IPS-18c (cell line): ENCODE results near the gene LRP8.

Experiments
- H3K4me3 ChIP-seq: 2 replicates; pipeline ENCODE4 v1.7.0; 2013; ENCODE audit warnings: low read depth, mild to moderate bottlenecking, low read length, moderate library complexity; ENCODE audit not compliant: insufficient read depth
- H3K9me3 ChIP-seq: one replicate; pipeline ENCODE4 v1.6.1; 2013; ENCODE audit warnings: mild to moderate bottlenecking, low read length, moderate library complexity; ENCODE audit not compliant: control insufficient read depth, insufficient read depth

LRP8 gene

DNA sequence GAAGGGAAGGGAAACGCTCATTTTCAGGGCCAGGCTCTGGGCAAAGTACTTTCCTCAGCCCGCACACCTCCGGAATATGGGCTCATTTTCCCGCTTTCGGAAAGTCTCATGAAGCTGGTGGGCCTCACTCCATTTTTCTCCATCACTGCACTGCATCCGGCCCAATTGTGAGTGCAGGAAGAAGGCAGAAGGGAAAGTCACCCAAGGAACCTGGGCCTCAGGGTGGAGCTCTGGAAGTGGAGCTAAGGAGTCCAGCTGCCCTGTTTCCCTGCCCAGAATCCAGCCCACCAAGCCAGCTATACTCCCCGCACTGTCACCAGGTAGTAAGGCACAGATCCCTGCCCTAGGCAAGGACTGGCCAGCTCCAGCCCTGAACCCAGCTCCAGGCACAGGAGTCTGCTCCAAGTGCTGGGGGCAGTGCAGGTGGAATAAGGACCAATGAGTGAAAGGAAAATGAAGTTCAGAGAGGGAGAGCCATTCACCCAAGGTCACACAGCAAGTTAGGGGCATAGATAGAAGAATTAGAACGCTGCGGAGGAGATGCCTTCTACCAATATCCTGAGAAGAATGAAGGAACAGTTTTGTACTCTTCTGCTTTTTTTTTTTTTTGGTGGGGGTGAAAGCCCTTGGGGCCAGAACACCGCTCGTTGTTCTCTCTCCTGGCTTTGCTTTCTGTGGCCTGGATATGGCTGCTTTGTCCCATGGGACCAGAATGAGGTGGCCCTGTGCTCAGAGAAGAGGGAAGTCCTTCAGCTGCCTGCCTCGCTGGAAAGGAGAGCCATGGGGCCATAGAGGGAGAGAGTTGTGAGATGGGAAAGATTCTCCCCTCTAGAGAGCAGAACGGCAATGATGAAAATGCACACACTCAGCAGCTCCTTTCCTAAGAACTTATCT is 10.0 kb downstream of the LRP8 start:
- Histone ChIP-seq H3K4me3 (no peak overlapping the region), H3K9me3 (no peaks in the 10 kb centered on the region)

DNA sequence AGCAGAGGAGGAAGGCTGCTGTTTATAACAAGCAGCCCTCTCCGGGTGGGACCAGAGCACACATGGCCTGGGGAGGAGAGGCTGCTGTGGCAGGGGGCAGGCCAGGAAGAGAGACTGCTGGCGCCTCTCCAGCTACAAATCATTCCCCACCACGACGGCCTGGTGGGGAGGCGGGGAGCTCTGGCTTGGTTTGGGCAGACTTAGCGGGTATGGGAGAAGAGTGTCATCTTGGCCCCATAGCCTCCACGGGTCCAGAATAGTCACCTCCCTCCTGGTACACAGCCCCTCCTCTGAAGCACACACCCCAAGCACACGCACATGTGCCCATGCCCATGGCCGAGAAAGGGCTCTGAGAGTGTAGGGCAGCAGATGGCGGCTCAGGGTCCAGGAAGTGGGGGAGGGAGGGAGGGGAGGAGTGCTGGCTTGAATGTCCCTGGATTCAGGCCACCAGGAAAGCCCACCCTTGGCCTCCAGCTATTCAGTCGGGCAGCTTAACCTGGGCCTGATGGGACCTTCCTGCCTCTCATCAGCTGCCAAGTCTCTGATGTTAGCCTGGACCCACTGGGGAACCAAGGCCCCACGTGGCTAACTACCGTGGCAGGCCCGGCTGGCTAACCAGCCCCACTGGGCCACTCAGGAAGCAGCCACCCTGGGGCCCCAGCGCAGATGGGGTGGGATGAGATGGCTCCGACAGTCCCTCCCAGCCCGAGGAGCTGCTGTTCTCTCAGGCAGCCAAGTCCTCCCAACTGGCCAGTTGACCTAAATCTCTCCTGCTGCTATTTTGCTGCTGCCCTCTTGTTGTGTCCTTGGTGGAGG is 10.9 kb downstream of the LRP8 start:
- Histone ChIP-seq H3K4me3 (no peak overlapping the region), H3K9me3 (no peaks in the 10 kb centered on the region)

DNA sequence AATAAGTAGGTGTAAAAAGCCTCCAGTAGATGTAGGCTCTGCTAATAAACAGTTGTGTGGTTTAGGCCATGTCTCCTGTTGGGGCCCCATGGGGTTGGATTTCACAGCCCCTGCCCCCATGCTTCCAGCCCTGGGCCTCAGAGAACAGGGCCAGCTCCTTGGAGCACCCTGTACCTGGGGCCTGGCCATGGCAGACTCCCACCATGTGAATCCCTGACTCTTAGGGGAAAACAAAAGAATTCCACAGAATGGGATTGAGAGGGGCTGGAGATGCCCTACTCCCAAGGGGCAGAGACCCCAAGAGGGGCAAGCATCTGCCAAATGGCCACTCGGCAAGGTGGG is 11.5 kb downstream of the LRP8 start:
- no peak overlapping the region for H3K4me3 ChIP-seq

DNA sequence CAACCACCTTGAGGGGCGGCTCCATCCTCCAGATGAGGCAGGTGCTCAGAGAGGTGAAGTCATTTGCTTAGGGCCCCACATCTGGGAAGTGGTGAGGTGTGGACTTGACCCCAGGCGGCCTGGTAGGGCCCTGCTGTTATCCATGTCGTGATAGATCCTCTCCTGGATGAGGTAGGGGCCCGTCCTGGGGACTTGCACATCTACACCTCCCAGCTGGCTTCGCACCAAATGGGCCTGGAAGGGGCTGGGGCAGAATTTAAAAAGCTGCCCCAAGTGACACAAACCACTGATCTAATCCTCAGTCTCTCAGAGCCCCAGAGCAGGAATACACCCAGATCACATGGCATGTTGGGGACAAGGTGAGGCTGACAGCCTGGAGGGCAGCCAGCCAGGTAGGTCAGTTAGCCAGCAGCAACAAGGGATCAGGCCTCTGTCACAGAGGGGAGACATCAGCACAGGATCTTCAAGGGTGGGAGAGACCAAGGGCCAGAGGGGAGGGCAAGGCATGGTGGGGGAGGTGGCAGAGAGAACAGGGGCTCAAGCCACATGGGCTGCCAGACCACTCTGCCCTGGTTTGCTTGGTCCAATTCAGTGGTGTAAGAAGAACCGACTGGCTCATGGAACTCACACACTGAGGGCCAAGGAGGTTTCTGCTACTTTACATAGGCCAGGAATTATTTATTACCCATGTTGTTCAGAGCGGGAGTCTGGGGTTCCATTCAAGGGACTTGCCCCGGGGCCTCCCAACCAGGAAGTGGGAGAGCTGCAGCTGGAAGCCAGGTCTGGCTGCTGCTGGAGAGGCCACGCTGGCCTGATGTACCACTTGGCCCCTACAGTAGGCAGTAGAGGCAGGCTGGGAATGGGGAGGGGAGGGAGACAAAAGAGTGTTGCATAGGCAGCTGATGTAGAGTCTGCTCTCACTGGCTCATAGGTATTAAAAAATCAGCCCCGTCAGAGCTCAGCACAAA is 12.1 kb downstream of the LRP8 start:
- Histone ChIP-seq H3K4me3 (no peak overlapping the region), H3K9me3 (no peaks in the 10 kb centered on the region)

More for the DNA sequence above, 11.5 kb downstream of the LRP8 start:
- H3K9me3 ChIP-seq = no peaks in the 10 kb centered on the region

DNA sequence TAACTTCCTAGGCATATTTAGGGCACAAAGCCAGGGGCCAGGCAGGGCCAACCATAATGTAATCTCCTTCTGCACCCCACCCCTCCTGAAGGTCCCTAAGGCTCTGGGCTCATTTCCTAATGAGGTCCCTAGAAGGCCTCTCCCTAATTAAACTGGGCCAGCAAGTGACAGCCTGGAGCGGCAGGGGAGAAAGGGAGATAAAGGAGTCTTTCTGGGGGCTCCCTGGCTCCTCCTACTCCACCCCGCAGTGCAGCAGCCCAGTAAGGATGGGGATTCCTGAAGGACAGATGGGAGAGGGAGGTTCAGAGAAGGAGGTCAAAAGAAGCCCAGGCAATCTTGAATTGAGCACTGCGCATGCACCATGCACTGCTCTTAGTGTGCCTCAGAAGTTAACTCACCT is 12.8 kb downstream of the LRP8 start:
- H3K9me3 ChIP-seq = no peaks in the 10 kb centered on the region
- no peak overlapping the region for H3K4me3 ChIP-seq

DNA sequence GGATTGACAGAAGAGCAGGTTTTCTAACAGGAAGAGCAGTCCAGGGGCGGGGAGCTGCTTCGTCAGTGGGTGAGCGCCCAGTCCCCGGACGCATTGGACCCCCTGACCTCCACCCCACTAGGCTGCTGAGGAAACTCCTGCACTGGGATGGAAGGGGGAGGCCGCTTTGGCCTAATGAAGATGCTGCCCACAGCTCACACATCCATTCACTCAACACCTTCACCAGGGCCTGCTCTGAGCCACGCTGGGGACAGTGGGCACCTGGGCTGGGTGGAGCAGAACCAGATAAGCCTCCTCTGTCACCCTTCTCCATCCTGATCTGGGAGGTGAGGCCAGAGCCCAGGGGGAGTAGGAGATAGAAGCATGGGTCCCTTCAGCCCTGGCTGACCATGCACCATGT is 13.3 kb downstream of the LRP8 start:
- no peaks in the 10 kb centered on the region for H3K9me3 ChIP-seq
- no peak overlapping the region for H3K4me3 ChIP-seq

DNA sequence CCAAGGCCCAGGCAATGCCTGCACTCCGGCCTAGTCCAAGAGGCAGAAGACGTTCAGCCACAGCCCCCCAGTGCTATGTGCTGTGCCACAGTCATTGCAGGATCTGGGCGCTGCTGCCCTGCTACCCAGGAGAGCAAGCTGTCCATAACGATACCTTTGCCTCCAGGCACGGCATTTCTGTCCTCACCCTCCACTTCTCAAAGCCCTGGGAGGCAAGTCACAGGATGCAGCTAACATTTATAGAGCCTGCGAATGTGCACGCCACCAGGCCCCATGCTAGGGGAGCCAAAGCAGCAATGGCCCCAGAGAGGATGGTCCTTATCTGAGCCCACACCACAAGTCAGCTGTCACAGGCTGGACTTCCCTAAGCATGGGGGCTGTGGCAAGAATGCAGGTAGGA is 13.8 kb downstream of the LRP8 start:
- Histone ChIP-seq H3K4me3 (no peak overlapping the region), H3K9me3 (no peaks in the 10 kb centered on the region)

DNA sequence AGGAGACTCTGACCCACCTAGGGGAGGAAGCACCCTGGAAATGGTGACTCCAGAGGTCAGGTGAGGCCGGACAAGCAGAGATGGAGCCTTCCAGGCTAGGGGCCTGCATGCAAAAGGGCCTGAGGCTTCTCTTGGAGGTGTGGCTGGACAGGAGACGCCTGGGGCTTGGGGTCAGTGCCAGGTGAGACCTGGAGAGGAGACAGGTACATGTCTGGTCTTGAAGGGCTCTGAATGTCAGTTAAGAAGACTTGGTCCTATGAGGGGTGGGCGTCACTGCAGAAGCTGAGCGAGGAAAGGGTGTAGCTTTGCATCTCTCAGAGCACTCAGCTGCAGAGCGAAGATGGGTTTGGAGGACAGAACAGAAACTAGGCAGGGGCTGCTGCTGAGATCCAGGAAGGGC is 14.3 kb downstream of the LRP8 start:
- Histone ChIP-seq H3K9me3 (no peaks in the 10 kb centered on the region), H3K4me3 (no peak overlapping the region)

DNA sequence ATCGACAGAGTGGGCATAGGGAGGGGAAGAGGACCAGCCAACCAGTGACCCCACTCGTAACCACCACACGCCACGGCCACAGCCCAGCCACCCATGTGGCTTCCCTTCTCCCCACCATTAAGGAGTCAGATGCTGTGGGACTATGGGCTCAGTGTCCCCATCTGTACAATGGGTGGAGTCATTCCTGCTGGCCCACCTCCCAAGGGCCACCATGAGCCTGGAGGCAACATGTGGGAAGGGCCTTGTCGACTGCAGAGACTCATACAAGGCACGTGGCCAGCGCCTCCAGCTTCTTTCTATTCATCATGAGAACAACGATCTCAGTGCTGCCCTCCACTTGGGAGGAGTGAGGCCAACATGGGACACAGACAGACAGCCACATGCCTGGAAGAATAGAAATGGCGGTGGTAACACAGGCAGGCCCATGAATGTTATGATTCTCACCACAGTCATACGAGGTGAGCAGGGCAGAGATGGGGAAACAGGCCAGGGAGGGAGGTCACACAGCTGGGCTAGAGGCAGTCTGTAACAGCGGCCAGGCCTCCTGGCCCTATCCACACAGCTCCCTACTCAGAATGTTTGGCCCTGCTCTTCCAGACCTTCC is 16.1 kb downstream of the LRP8 start:
- H3K9me3 ChIP-seq = no peaks in the 10 kb centered on the region
- no peak overlapping the region for H3K4me3 ChIP-seq

DNA sequence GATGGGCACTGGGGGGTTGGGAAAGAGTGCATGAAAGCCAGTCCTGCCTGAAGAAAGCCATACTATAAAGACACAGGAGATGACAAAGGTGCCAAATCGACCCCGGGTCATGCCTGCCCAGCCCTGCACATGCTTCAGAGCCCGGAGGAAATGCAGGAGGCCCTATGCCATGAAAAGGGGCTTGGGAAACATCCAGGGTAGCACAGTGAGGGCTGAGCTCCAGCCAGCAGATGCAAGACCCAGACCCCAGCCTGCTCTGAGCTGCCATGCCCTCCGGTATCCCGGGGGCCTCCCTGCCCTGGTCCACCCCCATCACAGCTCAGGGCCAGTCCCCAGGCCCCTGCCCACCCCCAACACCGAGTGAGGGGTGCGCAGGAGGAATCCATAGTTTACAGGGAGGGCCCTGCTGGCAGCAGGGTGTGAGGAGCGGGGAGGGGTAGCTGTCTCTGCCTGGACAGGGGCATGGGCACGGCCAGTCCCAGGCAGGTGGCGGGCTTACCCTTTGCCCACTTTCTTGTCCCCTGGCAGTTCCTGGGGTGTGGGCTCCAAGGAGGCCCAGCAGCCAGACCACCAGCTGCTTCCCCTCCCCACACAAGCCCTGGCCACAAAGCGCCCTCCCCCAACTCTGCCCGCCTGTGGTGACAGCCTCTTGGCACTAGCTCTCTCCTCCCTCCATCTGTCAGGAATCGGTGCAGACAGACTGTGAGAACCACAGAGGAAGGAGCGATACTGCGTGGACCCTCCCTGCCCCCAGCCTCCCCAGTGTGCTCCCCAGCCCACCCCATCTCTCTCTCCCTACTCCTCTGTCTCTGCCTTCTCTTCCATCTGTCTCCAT is 16.8 kb downstream of the LRP8 start:
- Histone ChIP-seq H3K4me3 (no peak overlapping the region), H3K9me3 (no peaks in the 10 kb centered on the region)

DNA sequence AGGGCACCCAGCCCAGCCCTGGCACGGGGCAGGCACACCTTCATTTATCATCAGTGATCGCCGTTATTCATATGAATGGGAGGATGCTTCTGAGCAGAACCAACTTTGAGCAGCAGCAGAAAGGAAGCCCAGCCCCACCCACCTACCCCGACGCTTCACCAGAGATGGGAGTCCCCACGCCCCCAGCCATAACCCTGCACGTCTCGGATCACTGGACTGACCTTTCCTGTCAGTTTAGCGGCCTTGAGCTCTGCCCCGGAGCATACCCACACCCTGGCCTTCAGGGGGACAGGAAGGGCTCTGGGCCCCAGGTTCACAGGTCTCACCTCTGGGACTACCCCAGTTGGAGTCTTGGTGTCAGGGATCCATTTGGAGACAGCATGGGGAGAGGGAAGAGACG is 18.1 kb downstream of the LRP8 start:
- H3K9me3 ChIP-seq = no peaks in the 10 kb centered on the region
- no peak overlapping the region for H3K4me3 ChIP-seq

DNA sequence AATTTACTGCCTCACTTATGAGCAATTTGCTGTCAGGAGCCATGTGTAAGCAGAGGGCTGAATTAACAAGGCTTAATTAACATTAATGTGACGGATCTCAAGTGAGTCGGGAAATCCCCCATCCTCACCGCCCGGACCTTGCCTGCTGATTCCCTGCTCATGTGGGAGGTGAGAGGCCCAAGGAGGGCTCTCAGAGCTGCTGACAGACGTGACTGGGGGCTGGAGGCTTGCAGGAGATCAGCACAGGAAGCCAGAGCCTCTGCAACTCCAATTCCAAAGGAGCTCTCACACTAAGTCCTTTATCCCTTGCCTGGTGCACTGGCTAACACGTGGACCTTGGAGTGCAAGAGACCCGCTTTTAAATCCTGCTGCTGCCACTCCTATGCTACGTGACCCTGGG is 19.4 kb downstream of the LRP8 start:
- no peaks in the 10 kb centered on the region for H3K9me3 ChIP-seq
- H3K4me3 ChIP-seq = no peak overlapping the region

DNA sequence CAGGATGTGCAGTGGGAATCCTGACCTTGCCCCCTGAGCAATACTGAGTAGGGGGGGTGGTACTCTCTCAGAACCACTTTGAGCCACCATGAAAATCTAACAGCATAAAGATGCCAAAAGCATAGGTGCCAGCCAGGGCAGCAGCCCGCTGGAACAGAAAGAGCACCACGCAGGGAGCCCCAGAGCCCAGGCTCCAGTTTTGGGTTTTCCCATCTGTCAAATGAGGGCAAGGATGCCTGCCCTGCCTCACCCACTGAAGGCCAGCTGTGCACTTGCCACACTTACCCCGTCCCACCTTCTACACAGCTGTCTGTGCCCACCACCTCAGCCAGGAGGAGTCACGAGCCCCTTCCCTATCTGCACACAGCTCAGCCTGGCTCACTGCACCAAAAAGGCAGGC is 20.8 kb downstream of the LRP8 start:
- Histone ChIP-seq H3K9me3 (no peaks in the 10 kb centered on the region), H3K4me3 (no peak overlapping the region)

DNA sequence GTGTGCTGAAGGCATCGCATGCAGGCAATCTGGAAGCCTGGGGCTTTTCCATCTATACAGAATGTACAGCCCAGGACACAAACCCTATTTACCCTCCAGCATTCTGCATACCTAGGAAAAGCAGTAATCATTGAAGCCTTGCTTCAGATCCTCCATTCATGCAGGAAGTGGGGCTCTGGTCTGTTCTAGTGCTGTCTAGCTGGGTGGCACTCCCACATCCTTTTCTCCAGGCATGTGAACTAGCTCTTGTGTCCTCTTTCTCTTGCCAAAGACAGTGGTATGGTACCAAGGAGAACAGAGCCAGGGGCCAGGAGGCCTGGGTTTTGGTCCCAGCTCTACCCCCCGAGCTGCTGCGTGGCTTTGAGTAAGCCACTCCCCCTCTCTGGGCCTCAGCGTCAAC is 21.7 kb downstream of the LRP8 start:
- Histone ChIP-seq H3K9me3 (no peaks in the 10 kb centered on the region), H3K4me3 (no peak overlapping the region)

DNA sequence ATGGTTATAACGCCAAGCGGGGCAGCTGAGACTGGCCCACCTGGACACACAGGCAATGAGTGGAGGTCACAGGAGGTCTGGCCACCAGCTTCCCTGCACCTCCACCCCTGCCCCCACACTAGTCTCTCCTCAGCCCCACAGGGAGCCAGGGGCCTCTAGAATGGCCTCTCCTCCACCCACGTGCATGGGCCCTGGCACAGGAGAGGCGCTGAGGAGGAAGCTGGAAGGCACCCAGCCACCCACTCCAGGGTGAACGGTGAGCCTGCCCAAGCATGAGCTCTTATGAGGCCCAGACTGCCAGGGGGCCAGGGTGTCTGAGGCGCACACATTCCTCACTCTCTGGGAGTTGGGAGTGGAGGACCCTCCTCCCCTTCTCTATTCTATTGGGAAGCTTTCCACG is 22.2 kb downstream of the LRP8 start:
- Histone ChIP-seq H3K9me3 (no peaks in the 10 kb centered on the region), H3K4me3 (no peak overlapping the region)

DNA sequence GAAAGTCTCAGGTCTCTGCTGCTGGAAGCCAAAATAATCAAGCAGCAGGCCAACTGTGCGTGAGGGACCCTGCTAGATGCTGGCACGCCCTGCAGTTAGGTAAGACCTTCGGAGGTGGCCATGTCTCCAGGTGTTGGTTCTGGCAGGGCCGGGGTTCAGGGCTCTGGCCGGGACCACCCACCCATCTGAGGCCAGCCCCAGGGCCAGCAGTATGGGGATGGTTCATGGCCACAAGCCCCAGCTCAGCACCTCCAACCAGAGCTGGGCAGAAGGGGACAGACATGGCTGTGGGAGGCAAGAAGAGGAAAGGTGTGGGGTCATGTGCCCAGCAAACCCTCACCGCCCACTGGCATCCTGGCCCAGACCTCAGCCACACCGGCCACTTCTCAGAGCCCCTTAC is 23.3 kb downstream of the LRP8 start:
- Histone ChIP-seq H3K4me3 (no peak overlapping the region), H3K9me3 (no peaks in the 10 kb centered on the region)
